Activated T-helper 1 cell treated with Interleukin-2 at 50 U/mL for 16 hours (primary cell): ENCODE data around the gene TRAF2.

ENCODE experiments used
- DNase-seq: peaks from one replicate; pipeline ENCODE4 v3.0.0-alpha.2; 2020; ENCODE audit warnings: low read depth

Gene TRAF2

DNA sequence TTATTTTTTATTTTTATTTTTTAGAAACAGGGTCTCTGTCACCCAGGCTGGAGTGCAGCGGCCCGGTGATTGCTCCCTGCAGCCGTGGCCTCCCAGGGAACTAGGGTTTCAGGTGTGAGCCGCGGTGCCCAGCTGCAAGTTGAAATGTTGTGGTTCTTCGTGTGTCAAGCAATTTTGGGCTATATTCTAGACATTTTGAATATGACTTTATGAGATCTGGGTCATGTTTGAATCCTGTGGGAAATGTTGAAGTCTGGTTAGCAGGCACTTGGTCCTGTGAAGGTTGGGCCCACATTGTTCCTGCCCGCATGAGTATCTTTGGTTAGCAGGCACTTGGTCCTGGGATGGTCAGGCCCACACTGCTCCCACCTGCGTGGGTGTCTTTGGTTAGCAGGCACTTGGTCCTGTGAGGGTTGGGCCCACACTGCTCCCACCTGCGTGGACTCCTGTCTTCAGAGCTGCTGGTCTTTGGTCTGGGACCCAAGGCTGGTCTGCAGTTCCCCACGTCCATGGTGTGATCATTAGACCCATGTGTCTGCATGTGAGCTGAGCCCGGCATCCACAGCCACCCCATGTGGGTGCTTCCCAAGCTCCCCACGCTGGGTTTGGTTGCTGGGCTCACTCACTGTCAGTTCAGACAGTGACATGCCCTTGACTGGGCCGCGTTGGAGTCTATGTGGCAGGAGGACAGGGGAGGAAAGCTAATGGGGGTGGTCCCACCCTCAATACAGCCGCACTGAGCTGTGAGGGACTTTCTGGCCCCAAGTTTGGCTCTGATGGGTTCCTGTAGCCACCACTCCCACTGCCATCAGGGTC lies 51.1 kb downstream of the TRAF2 start:
- no peak for DNase-seq

DNA sequence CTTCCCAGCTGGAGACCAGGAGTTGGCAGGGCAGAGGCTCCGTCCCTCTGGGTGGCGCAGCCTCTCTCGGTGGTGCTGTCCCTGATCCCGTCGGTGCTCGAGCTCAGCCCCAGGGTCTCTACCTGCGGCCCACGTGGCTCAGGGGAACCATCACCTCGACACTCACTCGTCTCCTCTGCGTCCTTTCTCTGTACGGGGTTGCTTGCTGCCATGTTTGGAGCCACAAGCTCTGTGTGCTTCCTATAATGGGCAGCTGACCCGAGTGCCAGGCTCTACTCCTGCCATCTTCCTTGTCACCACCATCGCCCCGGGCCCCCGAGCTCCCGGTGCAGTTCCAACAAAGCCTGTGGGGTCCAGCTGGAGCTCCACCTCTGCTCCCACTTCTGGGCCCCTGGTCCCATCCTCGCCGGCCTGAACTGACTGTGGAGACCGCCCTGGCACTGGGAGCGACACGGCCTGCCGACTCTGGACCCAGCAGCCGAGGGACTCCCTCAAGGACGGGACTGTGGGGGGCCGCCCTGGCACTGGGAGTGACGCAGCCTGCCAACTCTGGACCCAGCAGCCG lies 53.2 kb downstream of the TRAF2 start:
- DNase-seq, result no peak

DNA sequence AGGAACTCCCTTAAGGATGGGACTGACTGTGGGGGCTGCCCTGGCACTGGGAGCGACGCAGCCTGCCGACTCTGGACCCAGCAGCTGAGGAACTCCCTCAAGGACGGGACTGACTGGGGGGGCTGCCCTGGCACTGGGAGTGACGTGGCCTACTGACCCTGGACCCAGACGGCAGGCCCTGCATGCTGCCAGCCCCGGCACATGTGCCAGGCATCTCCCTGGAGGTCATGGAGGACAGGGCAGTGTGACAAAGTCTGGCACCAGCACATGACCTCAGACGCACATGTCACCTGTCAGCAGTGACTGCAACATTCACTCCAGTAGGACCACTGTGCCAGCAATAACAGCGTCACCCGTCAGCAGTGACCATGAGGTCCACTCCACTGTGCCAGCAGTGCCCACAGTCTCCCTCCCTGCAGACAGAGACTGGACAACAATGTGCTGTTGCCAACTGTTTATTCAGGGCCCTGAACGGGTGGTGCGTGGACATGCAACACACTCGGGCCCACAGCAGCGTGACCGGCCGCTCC lies 53.7 kb downstream of the TRAF2 start:
- DNase-seq, result no peak

DNA sequence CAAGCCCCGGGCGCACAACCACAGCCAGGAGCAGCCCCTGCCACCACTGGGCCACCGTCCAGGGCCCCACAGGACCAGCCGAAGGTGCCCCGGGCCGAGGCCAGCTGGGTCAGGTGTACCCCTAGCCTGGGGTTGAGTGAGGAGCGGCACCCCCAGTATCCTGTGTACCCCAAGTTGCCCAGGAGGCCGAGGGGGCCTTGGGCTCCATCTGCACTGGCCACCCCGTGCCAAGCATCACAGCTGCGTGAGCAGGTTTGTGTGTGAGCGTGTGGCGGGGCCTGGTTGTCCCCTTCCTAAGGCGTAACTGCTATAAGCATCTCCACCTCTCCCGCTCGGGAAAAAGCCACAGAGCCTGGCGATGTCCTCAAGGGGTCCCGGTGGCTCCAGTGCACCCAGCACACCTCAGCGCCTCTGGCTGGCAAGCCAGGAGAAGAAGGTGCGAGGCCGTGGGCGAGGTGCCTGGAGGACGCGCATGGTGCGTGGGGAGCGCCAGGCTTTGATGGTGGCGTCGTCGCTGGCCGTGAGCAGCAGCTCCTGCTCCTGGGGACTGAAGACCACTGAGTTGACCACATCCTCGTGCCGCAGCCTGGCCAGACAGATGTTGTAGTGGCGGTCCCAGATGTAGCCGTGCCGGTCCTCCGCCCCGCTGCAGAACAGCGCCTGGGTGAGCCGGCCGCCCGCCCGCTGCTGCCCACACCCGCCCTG lies 54.4 kb downstream of the TRAF2 start:
- DNase-seq, result no peak

DNA sequence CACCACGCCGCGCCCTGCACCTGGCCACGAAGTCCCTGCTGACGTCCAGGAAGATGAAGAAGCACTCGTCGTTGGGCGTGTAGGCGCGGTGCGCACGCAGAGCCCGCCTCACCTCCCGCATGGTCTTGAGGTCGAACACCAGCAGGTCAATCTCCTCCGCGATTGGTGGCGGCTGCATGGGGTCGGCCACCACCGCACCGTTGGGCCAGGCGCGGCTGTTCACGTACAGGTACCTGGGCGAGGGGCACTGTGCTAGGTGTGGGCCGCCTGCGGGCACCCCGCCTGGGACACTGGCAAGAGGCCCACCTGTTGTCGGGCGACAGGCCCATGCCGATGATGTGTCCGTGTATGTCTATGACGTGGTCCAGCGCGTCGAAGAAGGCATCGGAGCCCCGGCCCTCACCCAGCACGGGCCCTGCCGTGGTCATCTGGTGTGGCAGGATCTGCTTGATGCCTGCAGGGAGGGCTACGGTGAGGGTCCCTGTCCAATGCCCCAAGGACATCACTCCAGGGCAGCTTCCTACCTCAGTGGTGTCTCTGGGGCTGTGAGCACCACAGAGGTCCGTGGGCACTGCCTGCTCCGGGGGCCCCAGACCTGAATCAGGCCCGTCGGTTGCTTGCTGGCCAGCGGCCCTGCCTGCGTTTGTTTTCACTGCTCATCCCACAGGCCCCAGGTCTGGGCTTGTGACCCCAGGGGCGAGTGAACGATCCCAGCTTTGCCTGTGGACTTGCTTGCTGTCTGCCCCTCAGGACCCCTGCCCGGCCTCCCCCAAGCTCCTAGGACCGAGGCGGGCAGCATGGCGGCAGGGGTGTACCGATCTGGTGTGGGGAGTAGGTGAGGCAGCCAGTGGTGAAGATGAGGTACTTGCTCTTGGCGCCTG lies 55.2 kb downstream of the TRAF2 start:
- DNase-seq, result no peak

DNA sequence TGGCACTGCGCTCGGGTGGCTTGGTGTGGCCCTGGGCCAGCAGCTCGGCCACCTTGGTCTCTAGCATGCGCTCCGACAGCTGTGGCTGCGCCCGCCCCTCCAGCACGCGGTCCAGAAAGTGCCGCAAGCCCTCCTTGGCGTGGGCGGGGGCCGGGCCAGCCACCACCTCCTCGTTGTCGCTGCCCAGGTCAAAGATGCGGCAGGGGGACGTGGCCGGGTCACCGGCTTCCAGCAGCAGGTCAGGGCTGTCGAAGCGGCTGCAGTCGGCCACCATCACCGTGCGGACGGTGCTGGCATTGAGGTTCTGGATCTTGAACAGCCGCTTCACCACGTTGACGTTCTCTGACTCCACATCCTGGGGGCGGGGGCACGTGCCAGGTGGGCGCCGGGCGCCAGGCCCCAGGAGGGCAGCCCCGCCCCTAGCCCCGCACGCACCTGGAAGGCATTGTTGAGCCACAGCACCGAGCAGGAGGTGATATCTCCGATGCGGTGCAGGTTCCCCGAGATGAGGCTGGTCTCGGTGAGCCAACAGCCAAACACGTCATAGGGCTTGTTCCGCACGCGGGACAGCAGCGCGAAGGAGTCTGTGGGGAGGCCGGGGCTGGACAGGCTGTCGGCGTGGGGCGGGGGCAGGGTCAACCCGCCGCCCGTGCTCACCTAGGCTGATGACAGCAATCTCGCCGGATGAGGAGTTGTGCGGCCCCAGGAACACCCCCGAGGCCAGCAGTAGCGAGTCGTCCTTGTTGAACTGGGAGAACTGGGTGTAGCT lies 56.0 kb downstream of the TRAF2 start:
- DNase-seq, result no peak

DNA sequence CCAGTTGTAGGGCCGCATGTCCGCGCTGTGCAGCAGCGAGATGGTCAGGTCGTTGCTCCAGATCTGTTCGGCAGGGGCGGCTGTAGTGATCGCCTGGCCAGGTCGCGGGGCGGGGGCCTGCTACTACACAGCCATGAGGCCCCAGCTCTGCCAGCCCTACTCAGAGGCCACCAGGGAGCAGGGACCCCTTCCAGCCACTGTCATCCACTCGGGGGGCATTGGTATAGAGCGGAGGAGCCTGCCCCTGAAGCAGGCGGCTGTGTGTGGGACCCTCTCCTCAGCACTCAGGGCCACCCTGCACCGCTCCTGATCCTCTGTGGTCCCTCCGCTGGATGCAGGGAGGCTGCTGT lies 56.5 kb downstream of the TRAF2 start:
- DNase-seq, result no peak

GRCh38 chr9:136943291-136944211 lies 57.2 kb downstream of the TRAF2 start:
- no peak for DNase-seq

DNA sequence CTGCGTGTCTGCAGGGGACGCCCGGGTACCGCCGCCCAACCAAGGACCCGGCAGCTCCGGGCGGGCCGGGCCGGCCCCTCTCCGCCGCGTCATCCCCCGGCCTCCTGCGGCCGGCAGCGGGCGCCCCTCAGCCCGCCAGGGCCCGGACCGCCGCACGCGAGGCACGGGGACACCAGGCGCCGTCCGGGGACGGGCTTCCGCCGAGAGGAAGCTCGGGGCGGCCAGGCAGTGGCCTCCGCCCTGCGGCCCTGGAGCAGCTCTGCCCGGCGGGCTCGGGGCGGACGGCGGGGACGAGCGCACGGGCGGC lies 57.8 kb downstream of the TRAF2 start:
- DNase-seq, result no peak

DNA sequence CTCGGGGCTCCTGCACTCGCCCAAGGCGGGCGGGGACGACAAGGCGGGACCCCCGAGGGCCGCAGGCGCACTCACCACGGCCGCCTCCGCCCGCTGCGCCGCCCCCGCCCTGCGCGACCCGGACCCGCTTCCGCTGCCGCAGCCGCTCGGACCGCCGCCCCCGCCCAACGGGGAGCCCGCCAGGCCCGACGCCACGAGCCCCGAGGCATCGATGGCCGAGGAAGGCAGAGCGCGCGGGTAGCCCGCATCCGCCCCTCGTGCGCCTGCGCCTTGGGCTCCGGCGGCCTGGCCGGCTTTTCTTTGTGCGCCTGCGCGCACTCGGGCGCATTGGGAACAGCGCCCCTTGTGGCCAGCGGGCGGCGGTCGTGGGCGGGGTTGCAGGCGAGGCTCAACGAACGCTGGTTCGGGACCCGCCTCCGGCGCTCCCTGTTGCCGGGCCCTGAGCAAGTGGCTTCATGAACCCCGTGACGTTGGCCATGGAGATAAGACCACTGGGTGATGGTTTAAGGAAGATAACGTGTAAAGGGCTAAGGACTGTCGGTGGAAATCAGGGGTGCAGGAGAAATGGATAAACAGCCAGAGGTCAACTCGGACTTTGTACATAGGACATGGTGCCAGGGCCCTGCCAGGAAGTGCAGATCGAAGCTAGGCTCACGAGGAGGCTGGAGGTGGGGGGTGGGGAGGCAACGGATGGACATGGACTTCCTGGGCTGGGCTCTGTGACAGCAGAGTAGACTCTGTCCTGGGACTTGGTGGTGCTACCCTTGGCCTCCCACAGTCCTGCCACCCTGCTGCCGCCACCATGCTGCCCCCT lies 58.4 kb downstream of the TRAF2 start, which contains the start of the genes C8G and FBXW5:
Gene C8G (plus strand): TSS at position 725 of the 814 bp plus-strand sequence. CDS start 78 bp downstream, at position 803.
Gene FBXW5 (minus strand): TSS at position 220 of the 814 bp plus-strand sequence. CDS start 655 bp downstream, outside the sequence.
- DNase-seq, result peak; percentile 95

GRCh38 chr9:136945333-136946227 lies 59.3 kb downstream of the TRAF2 start:
- no peak for DNase-seq

- DNase-seq, result no peak
Measured at GRCh38 chr9:136946228-136947027, 60.1 kb downstream of the TRAF2 start.

- no peak for DNase-seq
Measured at GRCh38 chr9:136947028-136947891, 60.9 kb downstream of the TRAF2 start.

GRCh38 chr9:136947955-136948510 lies 61.7 kb downstream of the TRAF2 start:
- DNase-seq, result no peak

DNA sequence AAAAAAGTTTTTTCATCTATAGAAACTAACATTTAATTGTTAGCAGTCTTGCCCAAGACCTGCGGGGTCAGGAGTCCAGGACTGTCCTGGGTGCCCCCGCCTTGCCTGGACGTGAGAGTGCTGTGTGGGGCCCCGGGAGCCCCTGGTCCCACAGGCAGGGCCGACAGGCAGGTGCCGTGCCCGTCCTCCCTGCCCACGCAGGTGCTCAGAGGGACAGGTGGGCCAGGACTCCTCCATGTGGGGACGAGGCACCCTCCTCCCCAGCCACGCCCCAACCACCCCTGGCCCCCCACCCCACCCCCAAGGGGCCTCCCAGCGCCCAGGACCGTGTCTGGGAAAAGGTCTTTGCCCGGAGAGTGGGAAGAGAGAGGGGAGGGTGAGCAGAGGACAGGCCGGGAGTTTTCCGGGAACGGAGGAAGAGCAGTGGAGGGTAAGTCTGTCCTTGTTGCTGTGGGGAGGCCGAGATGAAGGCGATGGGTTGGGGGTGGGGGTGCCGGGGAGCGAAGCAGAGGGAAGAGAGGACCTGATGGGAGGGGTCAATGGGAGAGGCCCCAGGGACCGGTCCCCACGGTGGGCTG lies 63.0 kb downstream of the TRAF2 start:
- no peak for DNase-seq
